Erythroblast (primary cell): ENCODE data around the gene BMF.

Source experiments
- GATA1 ChIP-seq: IDR thresholded peaks from 2 replicates; pipeline ENCODE4 v1.6.1; 2011; ENCODE audit warnings: low read depth, mild to moderate bottlenecking, control low read depth, low read length, moderate library complexity
- POLR2A ChIP-seq: IDR thresholded peaks from 2 replicates; pipeline ENCODE4 v1.6.1; 2011; ENCODE audit warnings: mild to moderate bottlenecking, low read length

DNA sequence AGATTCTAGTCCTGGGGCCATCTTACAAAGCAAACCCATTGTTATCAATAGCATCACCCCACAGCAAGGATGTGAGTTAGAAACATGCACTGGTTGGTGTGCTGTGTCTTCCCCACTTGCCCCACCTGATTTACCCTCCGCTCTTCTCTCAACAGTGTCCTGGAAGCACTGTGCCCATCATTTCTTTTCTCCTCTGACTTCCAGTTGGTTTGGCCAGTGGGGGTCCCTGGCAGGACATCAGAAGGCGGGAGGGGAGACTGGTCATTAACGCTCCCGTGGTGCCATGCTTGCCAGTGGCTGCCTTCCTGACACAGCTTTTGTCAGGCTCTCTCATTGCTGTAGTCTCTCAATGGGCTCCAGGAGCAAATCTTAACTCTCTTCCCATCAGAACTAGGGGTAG lies 40.7 kb upstream of the BMF start:
- TF ChIP-seq POLR2A (no peak), GATA1 (no peak)
